ENCODE measurements around the gene ALKBH4.
"Not testable (repeated sequence)": the region's sequence is repeated elsewhere in the genome, so short reads cannot be mapped to it uniquely, and the experiment has no call there.

The ALKBH4 gene

GRCh38 chr7:102464577-102465280 is at the start of gene ALKBH4, which contains the start of gene LRWD1:
ALKBH4 (minus strand) TSS chr7:102464863; CDS start chr7:102464836, 27 bp downstream.
LRWD1 (plus strand) TSS chr7:102464984; CDS start chr7:102465081, 97 bp downstream.
- peak; percentile 95 for DNase-seq (ENCODE audit: low read depth)

DNA sequence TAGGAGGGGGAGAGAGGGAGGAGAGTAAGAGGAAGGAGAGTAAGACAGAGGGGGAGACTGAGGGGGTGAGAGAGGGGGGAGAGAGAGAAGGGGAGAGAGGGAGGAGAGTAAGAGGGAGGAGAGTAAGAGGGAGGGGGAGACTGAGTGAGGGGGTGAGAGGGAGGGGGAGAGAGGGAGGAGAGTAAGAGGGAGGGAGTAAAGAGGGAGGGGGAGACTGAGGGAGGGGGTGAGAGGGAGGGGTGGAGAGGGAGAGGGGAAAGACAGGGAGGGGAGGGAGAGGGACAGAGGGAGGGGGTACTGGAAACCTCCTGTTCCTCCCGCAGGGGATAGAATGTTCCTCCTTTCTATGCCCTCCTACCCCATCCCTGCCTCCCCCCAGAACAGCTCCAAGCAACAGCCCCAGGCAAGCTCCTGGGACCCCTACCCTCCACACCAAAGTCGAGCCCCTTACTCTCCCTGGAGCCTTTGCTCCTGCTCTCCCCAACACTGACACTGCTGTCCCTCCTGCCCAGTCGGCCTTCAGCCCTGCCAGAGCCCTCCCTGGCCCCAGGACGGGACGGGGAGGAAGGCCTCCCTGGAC is 48.1 kb upstream of the ALKBH4 start:
- DNase-seq (ENCODE audit: low read depth), result peak; percentile 50

- DNase-seq (ENCODE audit: low read depth), result not testable (repeated sequence)
Observed at GRCh38 chr7:102511860-102512522, 47.3 kb upstream of the ALKBH4 start.

DNA sequence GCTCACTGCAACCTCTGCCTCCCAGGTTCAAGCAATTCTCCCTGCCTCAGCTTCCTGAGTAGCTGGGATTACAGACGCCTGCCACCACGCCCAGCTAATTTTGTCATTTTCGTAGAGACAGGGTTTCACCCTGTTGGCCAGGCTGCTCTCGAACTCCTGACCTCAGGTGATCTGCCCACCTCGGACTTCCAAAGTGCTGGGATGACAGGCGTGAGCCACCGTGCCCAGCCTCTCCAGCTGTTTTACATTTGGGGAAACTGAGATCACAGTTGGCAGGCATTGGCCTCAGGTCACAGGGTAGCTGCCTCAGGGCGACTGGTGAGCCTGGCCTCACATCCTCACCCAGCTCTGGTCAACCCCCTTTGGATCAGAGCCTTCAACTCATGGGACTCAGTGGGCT is 45.9 kb upstream of the ALKBH4 start:
- not testable (repeated sequence) for DNase-seq (ENCODE audit: low read depth)

GRCh38 chr7:102507410-102508088 is 42.9 kb upstream of the ALKBH4 start:
- DNase-seq (ENCODE audit: low read depth), result not testable (repeated sequence)

DNA sequence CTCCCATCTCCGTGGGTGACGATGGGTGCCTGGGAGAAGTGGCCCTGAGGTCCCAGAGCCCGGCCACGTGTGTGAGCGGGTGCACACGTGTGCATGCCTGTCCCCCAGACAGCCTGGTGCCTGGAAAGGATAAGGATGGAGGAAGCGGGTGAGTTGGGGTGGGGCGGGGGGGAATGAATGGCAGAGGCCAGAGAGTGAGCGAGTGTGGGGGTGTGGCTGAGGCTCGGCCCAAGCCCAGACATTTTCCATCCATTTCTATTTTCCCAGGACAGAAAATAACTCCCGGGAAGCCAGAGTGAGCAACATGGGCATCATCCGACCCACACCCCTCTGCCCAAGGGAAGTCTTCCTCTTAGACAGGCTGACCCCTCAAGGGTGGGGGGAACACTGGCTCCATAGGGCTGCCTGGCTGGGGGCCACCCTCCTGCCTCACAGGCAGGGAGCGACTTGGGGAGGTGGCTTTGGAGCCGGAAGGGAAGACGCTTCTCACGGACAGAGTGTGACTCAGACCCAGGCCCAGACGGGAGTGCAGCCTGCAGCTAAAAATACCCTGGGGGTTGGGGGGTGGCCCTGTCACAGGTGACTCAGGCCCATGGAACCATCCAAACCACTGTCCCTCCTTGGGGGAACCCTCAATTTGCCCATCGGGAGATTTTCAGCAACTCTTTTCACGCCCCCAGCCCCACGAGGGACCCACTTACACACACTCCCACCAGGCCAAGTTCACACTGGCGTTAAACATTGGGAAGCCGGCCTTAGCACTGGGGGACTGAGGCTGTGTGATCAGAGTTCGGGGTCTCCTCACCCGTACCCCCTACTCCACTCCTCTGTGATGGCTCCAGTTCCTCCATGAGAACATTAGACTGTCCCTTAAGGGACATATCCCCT is 40.9 kb upstream of the ALKBH4 start:
- DNase-seq (ENCODE audit: low read depth), result not testable (repeated sequence)

GRCh38 chr7:102503141-102503540 is 38.5 kb upstream of the ALKBH4 start:
- DNase-seq (ENCODE audit: low read depth), result not testable (repeated sequence)

GRCh38 chr7:102498321-102498720 is 33.7 kb upstream of the ALKBH4 start:
- not testable (repeated sequence) for DNase-seq (ENCODE audit: low read depth)

GRCh38 chr7:102497308-102497707 is 32.6 kb upstream of the ALKBH4 start:
- not testable (repeated sequence) for DNase-seq (ENCODE audit: low read depth)

DNA sequence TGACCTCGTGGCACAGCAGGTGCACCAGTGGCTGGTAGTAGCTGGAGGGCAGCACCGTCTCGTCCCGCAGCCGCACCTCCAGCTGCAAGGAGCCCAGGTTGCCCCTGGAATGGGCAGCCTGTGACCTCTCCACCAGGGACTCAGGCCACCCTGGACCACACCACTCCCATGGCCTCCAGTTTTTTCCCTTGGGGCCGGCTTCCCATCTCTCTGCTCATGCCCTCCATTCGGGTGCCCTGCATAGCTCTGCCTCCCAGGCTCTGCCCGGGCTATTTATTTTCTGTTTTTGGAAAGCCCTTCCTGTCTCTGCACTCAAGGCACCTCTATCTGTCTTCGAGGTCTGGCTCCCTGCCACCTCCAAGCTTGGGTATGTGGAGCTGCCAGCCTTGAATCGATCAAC is 32.2 kb upstream of the ALKBH4 start:
- not testable (repeated sequence) for DNase-seq (ENCODE audit: low read depth)

DNA sequence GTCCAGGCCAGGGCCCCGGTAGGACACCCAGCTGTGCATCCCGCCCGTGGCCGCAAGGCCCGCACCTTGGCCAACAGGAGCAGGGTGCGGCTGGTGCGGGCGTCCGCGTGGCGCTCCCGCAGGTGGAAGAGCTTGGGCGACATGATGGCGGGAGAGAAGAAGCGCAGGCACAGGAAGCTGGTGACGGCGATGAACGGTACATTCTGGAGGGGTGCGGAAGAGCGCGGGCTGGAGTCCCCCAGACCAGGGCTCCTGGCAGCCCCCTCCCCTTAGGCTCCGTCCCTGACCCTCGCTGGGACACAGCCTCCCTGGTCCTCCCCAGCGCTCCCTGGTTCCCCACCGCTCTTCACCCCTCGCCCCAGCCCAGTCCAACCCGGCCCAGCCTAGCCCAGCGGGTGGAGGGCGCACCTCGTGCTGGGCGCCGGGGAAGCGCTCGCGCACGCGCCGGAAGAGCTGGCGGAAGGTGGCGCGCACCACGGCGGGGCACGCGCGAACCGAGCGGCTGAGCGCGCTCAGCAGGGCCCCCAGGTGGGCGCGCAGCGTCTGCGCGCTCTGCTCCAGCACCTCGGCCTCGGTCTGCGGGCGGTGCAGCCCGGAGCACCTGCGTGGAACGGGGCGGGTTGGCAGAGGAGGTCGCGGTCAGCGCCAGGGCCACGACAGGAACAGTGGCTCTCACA is 29.9 kb upstream of the ALKBH4 start:
- DNase-seq (ENCODE audit: low read depth), result not testable (repeated sequence)

- not testable (repeated sequence) for DNase-seq (ENCODE audit: low read depth)
Observed at GRCh38 chr7:102494026-102494425, 29.4 kb upstream of the ALKBH4 start.

DNA sequence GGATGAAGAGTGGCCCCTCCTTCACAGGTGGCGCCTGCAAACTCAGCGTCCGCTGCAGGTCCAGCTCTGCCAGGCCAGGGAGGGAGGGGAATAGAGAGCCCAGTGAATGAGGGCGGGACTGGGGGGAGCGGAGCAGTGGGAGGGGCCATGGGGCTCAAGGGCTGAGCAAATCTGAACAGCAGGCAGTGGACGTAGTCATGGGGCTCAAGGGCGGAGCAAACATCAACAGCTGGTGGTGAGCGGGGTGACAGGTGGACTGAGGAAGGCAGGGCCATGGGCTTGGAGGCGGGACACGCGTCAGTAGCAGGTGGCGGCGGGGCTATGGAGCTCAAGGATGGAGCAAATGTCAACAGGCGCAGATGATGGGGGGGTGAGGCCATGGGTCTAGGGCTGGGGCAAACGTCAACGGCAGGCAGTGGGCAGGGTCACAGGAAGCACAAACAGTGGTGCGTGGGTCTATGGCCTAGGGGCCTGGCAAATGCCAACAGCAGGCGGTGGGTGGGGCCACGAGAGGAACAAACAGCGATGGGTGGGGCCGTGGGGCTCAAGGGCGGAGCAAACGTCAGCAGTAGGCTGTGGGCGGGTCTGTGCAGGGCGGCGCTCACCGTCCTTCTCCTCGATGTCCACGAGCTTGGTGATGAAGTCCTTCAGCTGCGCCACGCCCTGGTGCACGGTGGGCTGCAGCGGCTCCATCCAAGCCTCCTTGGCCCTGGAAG is 28.7 kb upstream of the ALKBH4 start:
- not testable (repeated sequence) for DNase-seq (ENCODE audit: low read depth)

- DNase-seq (ENCODE audit: low read depth), result not testable (repeated sequence)
Observed at GRCh38 chr7:102490529-102491075, 25.9 kb upstream of the ALKBH4 start.

DNA sequence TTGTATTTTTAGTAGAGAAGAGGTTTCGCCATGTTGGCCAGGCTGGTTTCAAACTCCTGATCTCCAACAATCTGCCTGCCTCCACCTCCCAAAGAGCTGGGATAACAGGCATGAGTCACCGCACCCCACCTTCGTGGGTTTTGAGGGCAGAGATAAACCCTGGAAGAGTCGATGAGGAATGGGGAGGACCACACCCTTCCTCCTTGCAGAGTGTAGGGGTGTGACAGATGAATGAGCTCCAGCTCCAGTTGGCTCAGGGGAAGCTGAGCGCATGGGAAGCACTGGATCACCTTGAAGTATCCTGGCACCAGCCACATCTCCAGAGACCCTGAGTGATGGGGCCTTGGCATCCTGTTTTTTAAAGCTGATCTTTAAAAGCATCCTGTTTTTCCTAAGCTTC is 19.7 kb upstream of the ALKBH4 start:
- DNase-seq (ENCODE audit: low read depth), result not testable (repeated sequence)

DNA sequence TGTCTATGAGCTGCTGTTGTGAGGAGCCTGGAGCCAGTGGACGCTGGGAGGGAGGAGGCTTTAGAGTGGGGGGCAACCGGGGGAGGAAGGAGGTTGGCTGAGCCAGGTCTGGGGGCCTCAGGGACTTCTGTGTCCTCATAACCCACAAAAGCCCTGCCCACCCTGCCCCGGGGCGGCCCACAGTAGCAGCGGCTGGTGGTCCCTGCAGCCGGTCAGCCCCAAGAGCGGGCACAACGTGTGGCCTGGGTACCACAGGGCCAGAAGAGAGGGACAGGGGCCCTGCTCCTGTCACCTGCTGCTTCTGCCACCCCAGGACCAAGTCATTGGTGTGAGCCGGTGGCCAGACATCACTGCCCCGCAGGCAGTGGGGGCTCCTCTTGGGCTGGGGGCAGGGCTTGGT is 17.3 kb upstream of the ALKBH4 start:
- DNase-seq (ENCODE audit: low read depth), result not testable (repeated sequence)

GRCh38 chr7:102479982-102480637 is 15.4 kb upstream of the ALKBH4 start:
- DNase-seq (ENCODE audit: low read depth), result not testable (repeated sequence)

- not testable (repeated sequence) for DNase-seq (ENCODE audit: low read depth)
Observed at GRCh38 chr7:102479209-102479584, 14.5 kb upstream of the ALKBH4 start.

Measured in ELR (cell line).